ENCODE measurements around the gene KLK14. TPM values are rescaled to one million over a fixed set of nuclear protein-coding genes. Genes with fewer than 3 reads are reported as not detected.

Gene KLK14
- total RNA-seq, 1 experiment from 2014 or later, result 0.26 TPM

DNA sequence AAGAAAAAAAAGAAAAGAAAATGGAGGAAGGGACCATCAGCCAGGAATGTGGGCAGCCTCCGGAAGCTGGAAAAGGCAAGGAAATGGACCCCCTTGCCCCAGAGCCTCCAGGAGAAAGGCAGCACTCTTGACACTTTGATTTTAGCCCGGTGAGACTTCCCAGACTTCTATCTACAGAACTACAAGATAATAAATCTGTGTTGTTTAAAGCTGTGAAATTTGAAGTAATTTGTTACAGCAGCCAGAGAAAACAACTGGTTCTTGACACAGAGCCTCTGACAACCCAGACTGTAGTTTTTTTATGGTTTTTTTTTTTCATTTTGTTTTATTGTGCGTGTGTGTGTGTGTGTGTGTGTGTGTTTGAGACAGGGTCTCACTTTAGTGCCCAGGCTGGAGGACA is 17.9 kb upstream of the KLK14 start:
- no peaks in the 10 kb centered on the region for H3K79me1 ChIP-seq (ENCODE audit: insufficient read depth, low read depth, low read length, poor library complexity, severe bottlenecking)
- no peak overlapping the region for H2AK5ac ChIP-seq (ENCODE audit: insufficient read length, low read length)
- H3K18ac ChIP-seq (ENCODE audit: insufficient read length, low read depth, low read length), result no peak overlapping the region
- H4K91ac ChIP-seq (ENCODE audit: insufficient read length, low read depth, low read length), result no peak overlapping the region
- Mint-ChIP-seq H3K4me1 (0 out of 4 replicates have a peak, but pooled peaks cover 0 to 3% of the 10 kb centered on the region in 2 experiments), H3K36me3 (ENCODE audit: insufficient read depth in 1 of 3, low read depth in 3 of 3) (peaks cover 4 to 29% (median 6%) of the 10 kb centered on the region in 3 experiments; a peak in 4 of 7 replicates), H3K27ac (no peak overlapping the region), H3K4me3 (no peak overlapping the region), H3K9me3 (no peaks in the 10 kb centered on the region), H3K27me3 (ENCODE audit: low read depth) (no peaks in the 10 kb centered on the region)
- TF ChIP-seq, protein P1, sequence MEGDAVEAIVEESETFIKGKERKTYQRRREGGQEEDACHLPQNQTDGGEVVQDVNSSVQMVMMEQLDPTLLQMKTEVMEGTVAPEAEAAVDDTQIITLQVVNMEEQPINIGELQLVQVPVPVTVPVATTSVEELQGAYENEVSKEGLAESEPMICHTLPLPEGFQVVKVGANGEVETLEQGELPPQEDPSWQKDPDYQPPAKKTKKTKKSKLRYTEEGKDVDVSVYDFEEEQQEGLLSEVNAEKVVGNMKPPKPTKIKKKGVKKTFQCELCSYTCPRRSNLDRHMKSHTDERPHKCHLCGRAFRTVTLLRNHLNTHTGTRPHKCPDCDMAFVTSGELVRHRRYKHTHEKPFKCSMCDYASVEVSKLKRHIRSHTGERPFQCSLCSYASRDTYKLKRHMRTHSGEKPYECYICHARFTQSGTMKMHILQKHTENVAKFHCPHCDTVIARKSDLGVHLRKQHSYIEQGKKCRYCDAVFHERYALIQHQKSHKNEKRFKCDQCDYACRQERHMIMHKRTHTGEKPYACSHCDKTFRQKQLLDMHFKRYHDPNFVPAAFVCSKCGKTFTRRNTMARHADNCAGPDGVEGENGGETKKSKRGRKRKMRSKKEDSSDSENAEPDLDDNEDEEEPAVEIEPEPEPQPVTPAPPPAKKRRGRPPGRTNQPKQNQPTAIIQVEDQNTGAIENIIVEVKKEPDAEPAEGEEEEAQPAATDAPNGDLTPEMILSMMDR (conservative IDR thresholded peaks at IDR 0.05), result no peak
- no peaks in the 10 kb centered on the region for H4K20me1 ChIP-seq (ENCODE audit: control insufficient read depth, insufficient read depth, insufficient read length)
- H4K5ac ChIP-seq (ENCODE audit: insufficient read length, low read depth, low read length), result no peak overlapping the region
- H3K23ac ChIP-seq (ENCODE audit: insufficient read length, low read depth, low read length), result no peak overlapping the region
- no peak overlapping the region for H2BK120ac ChIP-seq (ENCODE audit: low read depth, low read length, poor library complexity, severe bottlenecking)
- H3K27ac ChIP-seq (ENCODE audit: insufficient read length, low read depth, low read length), result no peak overlapping the region
- no peaks in the 10 kb centered on the region for H3K79me2 ChIP-seq (ENCODE audit: insufficient read depth, low read length)
- H2BK5ac ChIP-seq (ENCODE audit: insufficient read length, low read length), result no peak overlapping the region
- no peak overlapping the region for H2AFZ ChIP-seq (ENCODE audit: low read length)
- no peak for DNase-seq
- no peaks in the 10 kb centered on the region for H3K4me1 ChIP-seq (ENCODE audit: insufficient read depth, low read length)
- H3K56ac ChIP-seq (ENCODE audit: insufficient read length, low read depth, low read length), result no peak overlapping the region
- H4K8ac ChIP-seq (replicated peaks; ENCODE audit: insufficient read length, low read depth, low read length), result no peak overlapping the region
- no CpG with 5 or more reads among the region's 3 CpGs for WGBS (ENCODE audit: extremely low coverage, insufficient read length, low lambda C conversion rate)
- no peak overlapping the region for H3K4ac ChIP-seq (ENCODE audit: low read depth, low read length)
- H3T11ph ChIP-seq (ENCODE audit: low read length), result no peak overlapping the region
- no peaks in the 10 kb centered on the region for H3K27me3 ChIP-seq (ENCODE audit: insufficient read depth, low read length)
- H3K4me2 ChIP-seq (ENCODE audit: insufficient read depth, insufficient read length, low read length), result no peak overlapping the region
- no peak overlapping the region for H2BK15ac ChIP-seq (ENCODE audit: low read depth, low read length)
- H3K9ac ChIP-seq (ENCODE audit: extremely low read depth, insufficient read length, low read length), result no peak overlapping the region
- no peak overlapping the region for H2BK12ac ChIP-seq (ENCODE audit: insufficient read length, low read depth, low read length)
- no peak overlapping the region for H2BK20ac ChIP-seq (ENCODE audit: low read depth, low read length, poor library complexity, severe bottlenecking)
- H3K14ac ChIP-seq (ENCODE audit: insufficient read depth, low read length), result no peak overlapping the region
- H3K23me2 ChIP-seq (ENCODE audit: insufficient read length, low read depth, low read length, poor library complexity, severe bottlenecking), result no peaks in the 10 kb centered on the region
- no peaks in the 10 kb centered on the region for H3K9me3 ChIP-seq (ENCODE audit: control insufficient read depth, low read depth, low read length)

Measured in H9 (cell line).